Stimulated activated CD4-positive, alpha-beta T cell treated with anti-CD3 and anti-CD28 coated beads, Interleukin-1b, Interleukin-23, amount 100 ng/mL, for 24 hours (primary cell): Measurements from ENCODE around the gene TCN2.
"Not testable (repeated sequence)": the region's sequence is repeated elsewhere in the genome, so short reads cannot be mapped to it uniquely, and the experiment has no call there.

ENCODE experiments used
- DNase-seq, 4 experiments: peaks; one replicate each; pipeline ENCODE4 v3.0.0-alpha.2; 2020; ENCODE audit warnings: low read depth in 4 of 4, low spot score in 1 of 4

TCN2 gene

GRCh38 chr22:30606455-30607299 lies at the start of gene TCN2:
Gene TCN2 (plus strand): TSS chr22:30607174. CDS start chr22:30607332, 158 bp downstream.
- peak in 2 of 4 experiments; percentile 10 to 20 for DNase-seq

- DNase-seq = no peak
These were observed 49.7 kb upstream of the TCN2 start for GRCh38 chr22:30557243-30557642.

GRCh38 chr22:30559889-30560288 lies 47.1 kb upstream of the TCN2 start:
- DNase-seq = no peak

GRCh38 chr22:30560643-30561202 lies 46.3 kb upstream of the TCN2 start:
- not testable (repeated sequence) for DNase-seq

GRCh38 chr22:30561402-30562189 lies 45.4 kb upstream of the TCN2 start:
- no peak for DNase-seq

- DNase-seq = no peak
These were observed 44.6 kb upstream of the TCN2 start for GRCh38 chr22:30562366-30562765.

GRCh38 chr22:30564045-30564760 lies 42.8 kb upstream of the TCN2 start:
- DNase-seq = no peak

GRCh38 chr22:30564761-30565119 lies 42.2 kb upstream of the TCN2 start:
- DNase-seq = no peak

- DNase-seq = no peak
These were observed 41.6 kb upstream of the TCN2 start for GRCh38 chr22:30565341-30565740.

GRCh38 chr22:30566125-30566524 lies 40.8 kb upstream of the TCN2 start:
- no peak for DNase-seq

GRCh38 chr22:30567277-30567676 lies 39.7 kb upstream of the TCN2 start:
- DNase-seq = not testable (repeated sequence)

- no peak for DNase-seq
These were observed 38.7 kb upstream of the TCN2 start for GRCh38 chr22:30568137-30568805.

- no peak for DNase-seq
These were observed 37.2 kb upstream of the TCN2 start for GRCh38 chr22:30569674-30570202.

GRCh38 chr22:30572210-30572609 lies 34.8 kb upstream of the TCN2 start:
- DNase-seq = no peak

GRCh38 chr22:30572840-30573593 lies 34.0 kb upstream of the TCN2 start:
- no peak for DNase-seq

- no peak for DNase-seq
These were observed 33.3 kb upstream of the TCN2 start for GRCh38 chr22:30573594-30574094.

- no peak for DNase-seq
These were observed 32.6 kb upstream of the TCN2 start, which contains the start of gene GAL3ST1 for GRCh38 chr22:30574095-30574981. Gene GAL3ST1 (minus strand): TSS chr22:30574665. CDS start chr22:30557392, 17,273 bp downstream.

- no peak for DNase-seq
These were observed 31.8 kb upstream of the TCN2 start for GRCh38 chr22:30574997-30575671.
